ENCODE measurements around the gene BHLHE40.

GRCh38 chr3:5030152-5030551 is 50.9 kb downstream of the BHLHE40 start:
- TF ChIP-seq, protein P1, sequence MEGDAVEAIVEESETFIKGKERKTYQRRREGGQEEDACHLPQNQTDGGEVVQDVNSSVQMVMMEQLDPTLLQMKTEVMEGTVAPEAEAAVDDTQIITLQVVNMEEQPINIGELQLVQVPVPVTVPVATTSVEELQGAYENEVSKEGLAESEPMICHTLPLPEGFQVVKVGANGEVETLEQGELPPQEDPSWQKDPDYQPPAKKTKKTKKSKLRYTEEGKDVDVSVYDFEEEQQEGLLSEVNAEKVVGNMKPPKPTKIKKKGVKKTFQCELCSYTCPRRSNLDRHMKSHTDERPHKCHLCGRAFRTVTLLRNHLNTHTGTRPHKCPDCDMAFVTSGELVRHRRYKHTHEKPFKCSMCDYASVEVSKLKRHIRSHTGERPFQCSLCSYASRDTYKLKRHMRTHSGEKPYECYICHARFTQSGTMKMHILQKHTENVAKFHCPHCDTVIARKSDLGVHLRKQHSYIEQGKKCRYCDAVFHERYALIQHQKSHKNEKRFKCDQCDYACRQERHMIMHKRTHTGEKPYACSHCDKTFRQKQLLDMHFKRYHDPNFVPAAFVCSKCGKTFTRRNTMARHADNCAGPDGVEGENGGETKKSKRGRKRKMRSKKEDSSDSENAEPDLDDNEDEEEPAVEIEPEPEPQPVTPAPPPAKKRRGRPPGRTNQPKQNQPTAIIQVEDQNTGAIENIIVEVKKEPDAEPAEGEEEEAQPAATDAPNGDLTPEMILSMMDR (IDR thresholded peaks at IDR 0.05; ENCODE audit: extremely low read depth in 1 of 2, insufficient read depth in 1 of 2, low read depth in 1 of 2, low read length in 2 of 2), result no peak
- TF ChIP-seq EZH2 (IDR thresholded peaks at IDR 0.05; ENCODE audit: borderline replicate concordance, low read depth, low read length, severe bottlenecking) (no peak), POLR2A (IDR thresholded peaks at IDR 0.05; ENCODE audit: low read depth, low read length) (no peak), POLR2AphosphoS5 (IDR thresholded peaks at IDR 0.05; ENCODE audit: insufficient read depth, low read depth, low read length) (no peak), MYC (IDR thresholded peaks at IDR 0.05; ENCODE audit: low read depth, low read length) (no peak), JUN (IDR thresholded peaks at IDR 0.05; ENCODE audit: borderline replicate concordance, insufficient read depth, insufficient read length, low read depth) (no peak), GATA2 (IDR thresholded peaks at IDR 0.05; ENCODE audit: insufficient read depth, insufficient read length, low read depth, low read length) (no peak), FOS (IDR thresholded peaks at IDR 0.05; ENCODE audit: borderline replicate concordance, insufficient read depth, low read length) (no peak)
- TF ChIP-seq, protein P2, sequence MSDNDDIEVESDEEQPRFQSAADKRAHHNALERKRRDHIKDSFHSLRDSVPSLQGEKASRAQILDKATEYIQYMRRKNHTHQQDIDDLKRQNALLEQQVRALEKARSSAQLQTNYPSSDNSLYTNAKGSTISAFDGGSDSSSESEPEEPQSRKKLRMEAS (IDR thresholded peaks at IDR 0.05; ENCODE audit: insufficient read depth, insufficient read length), result no peak
